OCI-M1 (cell line): ENCODE data around the gene CSPG5.
A peak's percentile ranks its signal among the peaks of the same experiment; 100 is the strongest.

ENCODE experiments used
- DNase-seq: peaks from one replicate; lab custom pipeline; 2025; lab: John Stamatoyannopoulos, UW

The CSPG5 gene

GRCh38 chr3:47540281-47540680 lies 38.4 kb downstream of the CSPG5 start:
- DNase-seq: no peak

- DNase-seq: no peak
These were observed 41.7 kb downstream of the CSPG5 start for GRCh38 chr3:47536967-47537366.

DNA sequence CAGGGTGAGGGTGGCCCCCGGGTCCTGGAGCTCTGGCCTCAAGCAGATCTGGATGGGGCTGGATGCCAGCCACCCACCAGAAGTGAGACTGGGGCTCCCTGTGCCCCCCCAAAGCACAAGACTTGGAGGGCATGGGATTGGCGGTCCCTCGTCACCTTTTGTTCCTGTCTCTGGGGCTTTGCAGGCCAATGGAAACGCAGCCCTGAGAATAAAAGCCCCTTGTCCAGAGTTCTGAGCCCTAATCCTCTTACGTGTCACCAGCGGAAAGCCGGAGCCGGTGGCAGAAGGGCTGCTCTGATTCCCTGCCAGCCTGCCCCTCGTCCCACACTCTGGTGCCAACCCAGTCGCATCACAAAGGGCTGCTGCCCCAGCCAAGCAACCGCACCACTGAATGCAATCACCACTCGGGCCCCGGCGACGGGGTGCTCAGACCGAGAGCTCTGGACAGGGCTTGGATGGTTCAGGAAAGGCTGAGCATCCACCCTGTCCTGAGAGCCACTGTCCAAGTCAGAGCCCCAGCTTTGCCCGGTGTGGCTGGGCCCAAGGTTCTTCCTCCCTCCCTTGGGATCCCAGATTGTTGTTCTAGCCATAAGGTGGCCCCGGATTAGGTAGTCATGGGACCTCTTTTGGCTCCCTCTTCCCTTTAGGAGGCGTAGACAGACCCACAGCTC lies 42.3 kb downstream of the CSPG5 start:
- DNase-seq: no peak

DNA sequence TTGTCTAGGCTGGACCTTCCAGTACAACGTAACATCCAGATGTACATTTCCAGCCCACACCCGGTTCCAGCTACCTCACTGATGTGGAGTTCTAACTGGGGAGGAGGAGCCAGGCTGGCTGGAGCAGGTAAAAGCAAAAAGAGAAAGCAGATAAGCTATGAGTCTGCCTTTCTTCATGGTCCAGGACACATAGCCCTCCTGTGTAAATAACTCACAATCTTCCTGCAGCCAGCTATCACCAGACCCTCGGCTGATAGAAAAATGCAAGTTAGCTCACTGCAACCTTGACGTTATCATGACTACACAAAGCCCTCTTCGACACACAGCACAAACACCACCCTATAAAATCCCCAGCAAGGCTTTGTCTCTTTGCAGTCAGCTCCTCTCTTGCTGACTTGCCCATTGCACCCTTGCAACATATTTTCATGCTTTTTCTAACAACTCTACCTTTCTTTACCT lies 44.6 kb downstream of the CSPG5 start:
- no peak for DNase-seq

DNA sequence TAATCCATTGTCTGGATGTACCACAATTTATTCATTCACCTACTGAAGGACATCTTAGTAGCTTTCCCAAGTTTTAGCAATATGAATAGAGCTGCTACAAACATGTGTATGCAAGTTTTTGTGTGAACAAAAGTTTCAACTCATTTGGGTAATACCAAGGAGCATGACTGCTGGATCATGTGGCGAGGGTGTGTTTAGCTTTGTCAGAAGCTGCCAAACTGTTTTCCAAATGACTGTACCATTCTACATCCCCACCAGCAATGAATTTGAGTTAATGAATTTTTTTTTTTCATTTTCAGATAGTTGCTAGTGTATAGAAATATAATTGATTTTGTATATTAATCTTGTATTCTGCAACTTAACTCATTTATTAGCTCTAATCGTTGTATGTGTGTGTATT lies 45.2 kb downstream of the CSPG5 start:
- DNase-seq: no peak

DNA sequence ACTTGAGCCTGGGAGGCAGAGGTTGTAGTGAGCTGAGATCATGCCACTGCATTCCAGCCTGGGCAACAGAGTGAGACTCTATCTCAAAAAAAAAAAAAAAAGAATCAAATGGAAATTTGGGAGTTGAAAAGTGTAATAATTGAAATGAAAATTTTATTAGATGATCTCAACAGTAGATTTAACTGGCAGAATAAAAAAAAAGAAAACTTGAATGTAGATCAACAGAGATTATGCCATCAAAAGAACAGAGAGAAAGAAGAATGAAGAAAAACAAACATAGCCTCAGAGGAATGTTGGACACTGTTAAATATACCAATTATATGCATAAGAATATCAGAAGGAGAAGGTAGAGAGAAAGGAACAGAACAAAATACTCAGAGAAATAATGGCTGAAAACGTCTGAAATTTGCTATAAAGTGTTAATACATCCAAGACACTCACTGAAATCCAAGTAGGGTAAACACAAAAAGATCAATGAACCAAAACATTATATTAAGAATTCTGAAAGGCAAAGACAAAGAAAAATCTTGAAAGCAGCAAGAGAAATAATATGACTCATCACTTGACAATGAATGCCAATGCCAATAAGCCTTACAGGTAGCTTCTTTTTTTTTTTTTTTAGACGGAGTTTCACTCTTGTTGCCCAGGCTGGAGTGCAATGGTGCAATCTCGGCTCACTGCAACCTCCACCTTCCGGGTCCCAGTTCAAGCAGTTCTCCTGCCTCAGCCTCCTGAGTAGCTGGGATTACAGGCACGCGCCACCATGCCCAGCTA lies 50.5 kb downstream of the CSPG5 start:
- no peak for DNase-seq

- no peak for DNase-seq
These were observed 53.0 kb downstream of the CSPG5 start for GRCh38 chr3:47525617-47526016.

- DNase-seq: no peak
These were observed 55.2 kb downstream of the CSPG5 start for GRCh38 chr3:47523310-47524073.

DNA sequence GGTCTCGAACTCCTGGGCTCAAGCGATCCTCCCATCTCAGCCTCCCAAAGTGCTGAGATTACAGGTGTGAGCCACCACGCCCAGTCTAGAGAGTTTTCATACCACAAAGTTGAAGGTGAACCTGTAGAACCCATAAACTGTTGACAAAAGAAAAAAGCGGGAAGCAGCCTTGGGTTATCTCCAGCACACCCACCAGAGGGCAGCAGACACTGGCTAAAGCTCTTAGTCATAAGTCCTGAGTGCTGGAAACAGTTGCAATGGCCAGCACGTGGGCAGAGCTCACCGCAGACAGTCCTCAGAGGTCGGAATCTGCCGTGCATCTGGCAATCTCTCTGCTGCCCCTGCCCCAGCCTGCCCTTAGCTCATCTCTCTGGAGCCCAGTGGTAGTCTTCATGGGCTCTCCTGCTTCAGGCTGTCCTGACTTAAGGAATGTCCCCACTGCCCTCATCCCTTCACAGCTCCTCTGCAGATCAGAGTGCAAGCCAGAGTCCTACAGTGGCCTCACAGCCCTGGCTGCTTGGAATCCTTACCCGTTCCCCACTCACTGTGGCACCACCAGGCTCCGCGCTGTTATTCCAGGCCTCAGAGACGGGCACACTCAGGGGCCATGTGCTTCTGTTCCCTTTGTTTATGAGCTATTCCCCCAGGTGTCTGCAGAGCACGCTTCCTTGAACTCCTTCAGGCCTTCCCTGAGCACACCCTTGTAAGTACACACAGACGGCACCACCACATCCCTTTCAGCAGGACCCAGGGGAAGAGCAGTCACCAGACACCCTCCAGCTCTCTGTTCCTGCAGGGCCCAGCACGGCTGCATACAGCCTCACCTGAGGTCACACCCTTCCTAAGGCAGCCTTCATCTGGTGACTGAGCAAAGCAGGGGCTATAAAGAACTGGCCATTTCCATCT lies 56.3 kb downstream of the CSPG5 start:
- DNase-seq: peak; percentile 96

GRCh38 chr3:47520756-47521155 lies 57.9 kb downstream of the CSPG5 start:
- no peak for DNase-seq

GRCh38 chr3:47517937-47518336 lies 60.7 kb downstream of the CSPG5 start:
- peak; percentile 37 for DNase-seq

GRCh38 chr3:47515864-47516319 lies 62.8 kb downstream of the CSPG5 start:
- DNase-seq: peak; percentile 28

DNA sequence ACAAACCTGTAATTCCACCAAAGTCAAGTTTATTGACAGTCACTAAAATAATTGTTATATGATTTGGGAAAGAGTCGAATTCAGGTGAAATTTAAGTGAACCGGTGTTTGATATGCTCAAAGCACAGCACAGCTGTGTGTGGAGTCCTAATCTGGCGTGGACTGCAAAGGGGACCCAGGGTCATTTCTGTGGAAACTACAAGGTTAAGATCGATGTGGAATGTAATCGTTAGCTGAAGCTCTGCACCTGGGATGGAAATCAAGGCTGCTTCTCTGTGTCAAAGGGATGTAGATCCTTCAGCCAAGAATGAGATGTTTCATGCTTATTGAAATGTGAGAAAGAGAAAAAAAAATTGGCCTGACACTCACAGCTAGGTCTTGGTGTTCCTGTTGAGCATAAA lies 63.6 kb downstream of the CSPG5 start:
- no peak for DNase-seq

DNA sequence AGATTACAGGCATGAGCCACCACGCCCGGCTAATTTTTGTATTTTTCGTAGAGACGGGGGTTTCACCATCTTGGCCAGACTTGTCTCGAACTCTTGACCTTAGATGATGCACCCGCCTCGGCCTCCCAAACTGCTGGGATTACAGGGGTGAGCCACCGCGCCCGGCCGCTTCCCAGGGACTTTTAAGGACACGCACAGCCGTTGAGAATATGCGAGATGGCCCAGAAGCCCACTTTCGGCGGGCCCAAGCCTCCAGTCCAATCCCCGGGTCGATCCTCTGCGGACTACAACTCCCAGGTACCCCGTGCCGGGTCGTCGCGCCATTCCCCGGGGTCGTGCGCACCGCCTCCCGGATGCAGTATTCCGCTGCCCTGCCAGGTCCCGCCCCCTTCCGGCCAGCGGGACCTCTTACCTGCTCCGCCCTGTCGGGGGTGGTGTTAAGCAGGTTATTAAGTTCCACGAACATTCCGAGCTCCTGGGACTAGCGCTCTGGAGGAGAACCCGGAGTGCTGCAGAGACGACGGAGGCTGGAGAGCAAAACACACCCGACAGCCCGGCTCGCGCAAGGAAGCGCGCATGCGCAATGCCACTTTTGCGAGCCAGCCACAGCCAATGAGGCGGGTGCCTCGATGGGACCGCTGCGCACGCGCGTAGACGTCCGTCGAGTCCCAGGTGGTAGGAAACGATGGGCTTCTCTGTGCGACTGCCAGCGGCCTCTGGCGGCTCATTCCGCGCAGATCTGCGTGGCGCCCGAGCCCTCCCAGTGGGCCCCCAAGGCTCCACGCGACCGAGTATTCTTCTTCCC lies 65.3 kb downstream of the CSPG5 start, which contains the start of gene ELP6:
ELP6 (minus strand) TSS at position 588 of the 805 bp plus-strand sequence; CDS start at position 466, 122 bp downstream.
- peak; percentile 99 for DNase-seq

GRCh38 chr3:47512416-47513124 lies 66.1 kb downstream of the CSPG5 start:
- peak; percentile 51 for DNase-seq
